Measurements from ENCODE around the gene SLC22A23.

SLC22A23 gene

GRCh38 chr6:3424185-3424927 is 32.5 kb downstream of the SLC22A23 start:
- H3K27me3 Mint-ChIP-seq: no peaks in the 10 kb centered on the region
- H3K27ac Mint-ChIP-seq: no peak overlapping the region
- no peaks in the 10 kb centered on the region for H3K36me3 Mint-ChIP-seq
- peaks cover 2% of the 10 kb centered on the region for H3K4me1 Mint-ChIP-seq (ENCODE audit: low read depth)
- no peaks in the 10 kb centered on the region for H3K9me3 Mint-ChIP-seq (ENCODE audit: low read depth)
- no peak overlapping the region for H3K4me3 Mint-ChIP-seq

- Mint-ChIP-seq H3K36me3 (no peaks in the 10 kb centered on the region), H3K27me3 (no peaks in the 10 kb centered on the region), H3K4me1 (ENCODE audit: low read depth) (peaks cover 2% of the 10 kb centered on the region), H3K4me3 (no peak overlapping the region), H3K9me3 (ENCODE audit: low read depth) (no peaks in the 10 kb centered on the region), H3K27ac (no peak overlapping the region)
Observed at GRCh38 chr6:3423439-3424184, 33.2 kb downstream of the SLC22A23 start.

GRCh38 chr6:3422435-3423070 is 34.3 kb downstream of the SLC22A23 start:
- H3K36me3 Mint-ChIP-seq: no peaks in the 10 kb centered on the region
- H3K27ac Mint-ChIP-seq: no peak overlapping the region
- no peaks in the 10 kb centered on the region for H3K9me3 Mint-ChIP-seq (ENCODE audit: low read depth)
- no peaks in the 10 kb centered on the region for H3K27me3 Mint-ChIP-seq
- peaks cover 2% of the 10 kb centered on the region for H3K4me1 Mint-ChIP-seq (ENCODE audit: low read depth)
- no peak overlapping the region for H3K4me3 Mint-ChIP-seq

DNA sequence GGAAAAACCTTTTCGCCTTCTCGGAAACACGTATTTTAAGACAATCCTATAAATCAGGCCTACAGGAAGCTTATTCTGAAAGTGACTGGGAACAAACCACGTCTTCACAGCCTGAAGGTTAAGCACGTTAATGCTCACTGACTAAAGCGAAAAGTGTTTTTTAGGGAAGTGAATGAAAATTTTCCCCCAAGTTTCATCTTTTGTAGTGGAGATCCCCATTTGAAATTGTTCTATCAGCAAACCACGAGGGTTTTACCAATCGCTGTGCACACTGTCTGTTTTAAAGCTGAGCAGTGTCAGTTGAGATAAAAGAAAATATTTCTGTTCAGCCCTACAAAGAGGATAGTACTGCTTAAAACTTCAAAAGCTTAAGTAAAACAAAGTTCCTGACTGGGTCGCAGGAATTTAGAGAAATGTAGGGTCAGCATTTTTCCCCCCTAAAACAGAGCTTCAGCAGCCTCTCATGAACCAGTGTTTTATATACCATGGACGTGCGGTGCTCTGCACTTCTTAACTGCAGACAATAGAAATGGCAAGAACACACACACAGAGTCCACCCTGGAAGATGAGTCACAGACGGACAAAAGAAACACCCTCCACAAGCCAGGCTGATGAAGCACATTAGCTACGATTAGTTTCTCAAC is 34.9 kb downstream of the SLC22A23 start:
- Mint-ChIP-seq H3K4me3 (no peak overlapping the region), H3K27me3 (no peaks in the 10 kb centered on the region)

GRCh38 chr6:3421143-3421542 is 35.7 kb downstream of the SLC22A23 start:
- Mint-ChIP-seq H3K4me1 (ENCODE audit: low read depth) (peaks cover 2% of the 10 kb centered on the region), H3K27ac (no peak overlapping the region), H3K36me3 (no peaks in the 10 kb centered on the region), H3K9me3 (ENCODE audit: low read depth) (no peaks in the 10 kb centered on the region), H3K27me3 (no peaks in the 10 kb centered on the region), H3K4me3 (no peak overlapping the region)

More for the DNA sequence above, 34.9 kb downstream of the SLC22A23 start:
- Mint-ChIP-seq H3K4me1 (ENCODE audit: low read depth) (peaks cover 2% of the 10 kb centered on the region), H3K9me3 (ENCODE audit: low read depth) (no peaks in the 10 kb centered on the region), H3K36me3 (no peaks in the 10 kb centered on the region), H3K27ac (no peak overlapping the region)

GRCh38 chr6:3419624-3420272 is 37.1 kb downstream of the SLC22A23 start:
- Mint-ChIP-seq H3K4me1 (ENCODE audit: low read depth) (peaks cover 9% of the 10 kb centered on the region), H3K36me3 (no peaks in the 10 kb centered on the region), H3K27me3 (no peaks in the 10 kb centered on the region), H3K27ac (no peak overlapping the region), H3K4me3 (no peak overlapping the region), H3K9me3 (ENCODE audit: low read depth) (no peaks in the 10 kb centered on the region)

GRCh38 chr6:3418496-3419060 is 38.3 kb downstream of the SLC22A23 start:
- no peaks in the 10 kb centered on the region for H3K27me3 Mint-ChIP-seq
- H3K27ac Mint-ChIP-seq: no peak overlapping the region
- H3K36me3 Mint-ChIP-seq: no peaks in the 10 kb centered on the region
- no peaks in the 10 kb centered on the region for H3K9me3 Mint-ChIP-seq (ENCODE audit: low read depth)
- H3K4me3 Mint-ChIP-seq: no peak overlapping the region
- peaks cover 13% of the 10 kb centered on the region for H3K4me1 Mint-ChIP-seq (ENCODE audit: low read depth)

- H3K36me3 Mint-ChIP-seq: peaks cover 3% of the 10 kb centered on the region
- H3K4me1 Mint-ChIP-seq (ENCODE audit: low read depth): peaks cover 13% of the 10 kb centered on the region
Observed at GRCh38 chr6:3417473-3417872, 39.4 kb downstream of the SLC22A23 start.

DNA sequence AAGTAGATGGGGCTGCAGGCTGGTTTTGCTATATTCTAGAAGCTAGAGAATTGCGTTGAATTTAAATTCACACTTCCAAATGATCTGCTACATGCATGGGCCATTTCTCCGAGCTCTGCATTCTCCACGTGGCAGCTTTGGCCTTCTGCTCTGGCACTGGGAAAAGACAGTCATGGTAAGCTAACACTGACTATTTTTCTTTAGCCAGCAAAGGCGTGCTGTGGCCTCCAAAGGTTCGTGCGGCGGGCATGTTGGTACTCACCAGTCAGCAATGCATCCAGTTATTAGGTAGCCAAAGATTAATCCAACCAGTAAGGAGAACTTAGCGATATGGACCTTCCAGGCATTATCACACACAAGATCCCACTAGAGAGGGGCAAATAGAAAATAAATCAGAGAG is 41.4 kb downstream of the SLC22A23 start:
- no peaks in the 10 kb centered on the region for H3K9me3 Mint-ChIP-seq (ENCODE audit: low read depth)
- H3K4me3 Mint-ChIP-seq: no peak overlapping the region
- peaks cover 17% of the 10 kb centered on the region for H3K4me1 Mint-ChIP-seq (ENCODE audit: low read depth)
- no peak overlapping the region for H3K27ac Mint-ChIP-seq
- H3K36me3 Mint-ChIP-seq: peaks cover 3% of the 10 kb centered on the region
- H3K27me3 Mint-ChIP-seq: no peaks in the 10 kb centered on the region

More at GRCh38 chr6:3417473-3417872, 39.4 kb downstream of the SLC22A23 start:
- no peaks in the 10 kb centered on the region for H3K27me3 Mint-ChIP-seq
- no peak overlapping the region for H3K4me3 Mint-ChIP-seq
- no peak overlapping the region for H3K27ac Mint-ChIP-seq
- no peaks in the 10 kb centered on the region for H3K9me3 Mint-ChIP-seq (ENCODE audit: low read depth)

DNA sequence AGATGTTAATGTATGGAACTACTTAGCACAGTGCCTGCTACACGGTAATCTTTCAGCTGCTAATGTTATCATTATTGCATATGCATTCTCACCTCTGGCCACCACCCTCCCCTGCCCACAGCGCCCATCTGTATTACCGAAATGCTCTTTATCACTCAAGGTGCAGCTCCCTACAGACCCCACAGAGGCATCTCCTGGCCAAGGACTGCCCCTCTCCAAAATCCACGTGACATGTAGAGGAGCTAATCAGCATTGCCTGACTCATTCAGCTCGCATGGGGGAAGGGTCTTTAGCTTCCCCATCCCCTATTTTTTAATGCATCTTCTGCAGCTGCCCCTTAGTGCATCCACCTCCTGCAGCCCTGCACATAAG is 41.8 kb downstream of the SLC22A23 start:
- no peak overlapping the region for H3K27ac Mint-ChIP-seq
- peaks cover 17% of the 10 kb centered on the region for H3K4me1 Mint-ChIP-seq (ENCODE audit: low read depth)
- H3K4me3 Mint-ChIP-seq: no peak overlapping the region
- no peaks in the 10 kb centered on the region for H3K9me3 Mint-ChIP-seq (ENCODE audit: low read depth)
- peaks cover 3% of the 10 kb centered on the region for H3K36me3 Mint-ChIP-seq
- no peaks in the 10 kb centered on the region for H3K27me3 Mint-ChIP-seq

DNA sequence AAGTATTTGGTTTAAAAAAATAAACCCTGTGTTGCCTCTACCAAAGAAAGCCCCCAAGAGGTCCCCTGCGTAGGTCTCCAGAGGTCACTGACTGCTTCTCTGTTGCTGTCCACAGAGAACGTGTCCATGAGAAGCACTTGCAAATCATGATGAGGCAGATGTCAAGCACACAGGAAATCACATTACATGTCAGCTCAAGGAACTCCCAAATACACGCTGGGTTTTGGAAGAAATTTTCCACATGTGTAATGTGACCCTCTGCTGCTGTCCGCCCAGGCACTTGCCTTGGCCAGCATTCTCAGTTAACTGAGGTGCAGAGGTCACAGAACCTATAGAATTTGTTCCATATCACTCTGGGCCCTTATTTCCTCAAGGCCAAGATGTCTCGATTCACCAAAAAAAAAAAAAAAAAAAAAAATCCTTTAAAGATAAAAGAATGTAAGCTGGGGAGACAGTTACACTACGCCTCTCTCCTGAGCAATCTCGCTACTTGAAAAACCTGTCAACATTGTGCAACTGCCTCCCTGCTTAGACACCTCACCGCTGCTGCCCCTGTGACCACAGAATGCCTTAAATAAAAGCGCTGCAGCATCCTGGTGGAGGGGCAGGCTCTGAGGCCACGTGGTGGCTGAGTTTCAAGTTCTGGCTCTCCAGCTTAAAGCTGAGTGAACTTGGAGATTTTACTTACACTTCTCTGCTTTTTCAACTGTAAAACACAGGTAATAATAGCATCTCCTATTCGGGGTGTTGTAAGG is 42.3 kb downstream of the SLC22A23 start:
- Mint-ChIP-seq H3K4me1 (ENCODE audit: low read depth) (peaks cover 17% of the 10 kb centered on the region), H3K27ac (no peak overlapping the region), H3K36me3 (peaks cover 3% of the 10 kb centered on the region), H3K27me3 (no peaks in the 10 kb centered on the region), H3K4me3 (no peak overlapping the region), H3K9me3 (ENCODE audit: low read depth) (no peaks in the 10 kb centered on the region)

DNA sequence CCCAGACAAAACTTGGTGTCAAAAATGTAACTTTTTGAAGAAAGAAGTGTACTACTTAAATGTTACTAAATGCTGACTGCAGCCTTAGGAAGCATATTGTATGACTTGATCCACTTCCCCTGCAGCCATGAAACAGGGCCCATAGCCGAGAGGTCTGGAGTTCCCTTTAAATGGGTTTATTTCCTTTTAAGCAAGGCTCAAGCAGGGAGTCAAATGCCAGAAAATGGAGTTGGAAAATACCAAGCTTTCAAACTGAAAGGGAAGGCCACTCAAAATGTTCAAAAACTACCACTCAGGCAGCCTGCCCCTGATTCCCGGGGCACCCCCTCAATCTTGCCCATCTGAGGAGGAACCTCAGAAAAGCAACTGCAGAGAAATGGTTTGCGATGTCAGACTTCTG is 43.3 kb downstream of the SLC22A23 start:
- no peak overlapping the region for H3K4me3 Mint-ChIP-seq

DNA sequence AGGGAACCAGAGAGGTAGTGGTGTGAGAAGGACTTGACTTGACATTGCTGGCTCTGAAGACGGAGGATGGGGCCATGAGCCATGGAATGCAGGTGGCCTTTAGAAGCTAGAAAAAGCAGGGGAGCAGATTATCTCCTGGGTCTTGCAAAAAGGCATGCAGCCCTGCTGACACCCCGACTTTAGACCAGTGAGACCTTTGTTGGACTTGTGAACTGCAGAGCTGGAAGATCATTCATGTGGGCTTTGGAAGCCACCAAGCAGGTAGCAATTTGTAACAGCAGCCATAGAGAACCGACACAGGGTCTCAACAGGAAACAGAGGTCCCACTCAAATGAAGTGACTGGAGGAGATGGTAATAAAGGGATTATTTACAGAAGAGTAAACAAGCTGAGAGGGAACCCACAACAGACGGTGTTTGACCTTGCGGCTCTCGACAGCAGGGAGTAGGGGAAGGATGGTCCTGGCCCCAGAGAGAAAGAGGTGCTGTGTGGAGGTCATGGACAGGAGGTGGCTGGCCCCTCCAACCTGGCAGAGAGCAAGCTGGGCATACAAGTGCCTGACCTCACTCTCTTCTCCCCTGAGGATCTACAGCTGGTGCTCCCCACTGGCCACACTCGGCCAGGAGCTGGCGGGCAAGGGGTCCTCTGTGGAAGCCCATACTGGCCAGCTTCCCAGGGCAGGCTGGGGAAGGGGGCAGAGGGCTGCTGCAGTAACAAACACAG is 43.9 kb downstream of the SLC22A23 start:
- Mint-ChIP-seq H3K27me3 (no peaks in the 10 kb centered on the region), H3K4me3 (no peak overlapping the region), H3K9me3 (ENCODE audit: low read depth) (no peaks in the 10 kb centered on the region), H3K4me1 (ENCODE audit: low read depth) (peaks cover 17% of the 10 kb centered on the region), H3K36me3 (peaks cover 6% of the 10 kb centered on the region), H3K27ac (no peak overlapping the region)

More for the DNA sequence above, 43.3 kb downstream of the SLC22A23 start:
- peaks cover 3% of the 10 kb centered on the region for H3K36me3 Mint-ChIP-seq
- H3K27me3 Mint-ChIP-seq: no peaks in the 10 kb centered on the region
- H3K9me3 Mint-ChIP-seq (ENCODE audit: low read depth): no peaks in the 10 kb centered on the region
- no peak overlapping the region for H3K27ac Mint-ChIP-seq
- peaks cover 17% of the 10 kb centered on the region for H3K4me1 Mint-ChIP-seq (ENCODE audit: low read depth)
